Cardiac muscle cell (in vitro differentiated cells and primary cell): ENCODE measurements around the gene TMEM39A. TPM values are rescaled to one million over a fixed set of nuclear protein-coding genes. Genes with fewer than 3 reads are reported as not detected.

Experiments used
- DNase-seq, 2 donors: peaks; one replicate each; pipeline versions ENCODE4 v3.0.0 to v3.0.0-alpha.2; 2010 to 2017; ENCODE audit warnings: low read depth in 1 of 2, low spot score in 1 of 2
- H3K27ac ChIP-seq: fragments of 200-600 bp; sonication (generic); 2 replicates; pipeline ENCODE4 v1.5.1; 2016
- H3K27me3 ChIP-seq: fragments of 200-600 bp; sonication (generic); 2 replicates; pipeline ENCODE4 v1.6.0; 2016; ENCODE audit warnings: control low read depth
- H3K36me3 ChIP-seq: fragments of 200-600 bp; sonication (generic); 2 replicates; pipeline ENCODE4 v1.5.1; 2016; ENCODE audit warnings: control low read depth
- H3K4me1 ChIP-seq: fragments of 200-600 bp; sonication (generic); 2 replicates; pipeline ENCODE4 v1.8.1; 2017; ENCODE audit warnings: low read depth, mild to moderate bottlenecking, mixed run types
- H3K4me3 ChIP-seq: fragments of 200-600 bp; sonication (generic); 2 replicates; pipeline ENCODE4 v1.5.1; 2016; ENCODE audit warnings: mild to moderate bottlenecking
- H3K9me3 ChIP-seq: fragments of 200-600 bp; sonication (generic); 2 replicates; pipeline ENCODE4 v1.5.1; 2017; ENCODE audit warnings: low read depth, mild to moderate bottlenecking, control low read depth
- CTCF ChIP-seq: IDR thresholded peaks from 2 replicates; pipeline ENCODE4 v1.5.1; 2012; ENCODE audit warnings: low read depth, mild to moderate bottlenecking, low read length
- polyA plus RNA-seq: library from polyadenylated mRNA; unstranded; fragments of >200 nt; fragmentation: Nextera tagmentation; extraction: Ambion mirVana; gene quantifications from 2 replicates; pipeline ENCODE4 v1.2.1, GENCODE V29; 2016
- total RNA-seq: library from RNA; depleted of rRNA; stranded (reverse); fragments of >200 nt; gene quantifications from 2 replicates; pipeline ENCODE4 v1.2.3, GENCODE V29; 2016

TMEM39A gene
- total and polyA plus RNA-seq, 2 experiments from 2014 or later = 21.5 to 48.8 TPM

- DNase-seq = no peak
- Histone ChIP-seq H3K4me3 (no peak overlapping the region), H3K4me1 (no peaks in the 10 kb centered on the region), H3K36me3 (peaks cover 75% of the 10 kb centered on the region), H3K27me3 (no peaks in the 10 kb centered on the region), H3K9me3 (no peaks in the 10 kb centered on the region), H3K27ac (no peak overlapping the region)
- TF ChIP-seq CTCF = no peak
Measured at GRCh38 chr3:119453822-119454221, 9.6 kb downstream of the TMEM39A start.

- no peaks in the 10 kb centered on the region for H3K27me3 ChIP-seq
Measured at GRCh38 chr3:119444590-119444989, 18.8 kb downstream of the TMEM39A start.

GRCh38 chr3:119443179-119443578, 20.2 kb downstream of the TMEM39A start:
- H3K27ac ChIP-seq = no peak overlapping the region
- H3K36me3 ChIP-seq = peaks cover 33% of the 10 kb centered on the region
- no peaks in the 10 kb centered on the region for H3K4me1 ChIP-seq
- no peak overlapping the region for H3K4me3 ChIP-seq
- no peaks in the 10 kb centered on the region for H3K27me3 ChIP-seq
- no peak for TF ChIP-seq CTCF
- H3K9me3 ChIP-seq = no peaks in the 10 kb centered on the region
- no peak for DNase-seq

More at GRCh38 chr3:119444590-119444989, 18.8 kb downstream of the TMEM39A start:
- Histone ChIP-seq H3K4me3 (no peak overlapping the region), H3K4me1 (no peaks in the 10 kb centered on the region), H3K9me3 (no peaks in the 10 kb centered on the region), H3K36me3 (peaks cover 45% of the 10 kb centered on the region), H3K27ac (no peak overlapping the region)
- no peak for DNase-seq
- TF ChIP-seq CTCF = no peak

DNA sequence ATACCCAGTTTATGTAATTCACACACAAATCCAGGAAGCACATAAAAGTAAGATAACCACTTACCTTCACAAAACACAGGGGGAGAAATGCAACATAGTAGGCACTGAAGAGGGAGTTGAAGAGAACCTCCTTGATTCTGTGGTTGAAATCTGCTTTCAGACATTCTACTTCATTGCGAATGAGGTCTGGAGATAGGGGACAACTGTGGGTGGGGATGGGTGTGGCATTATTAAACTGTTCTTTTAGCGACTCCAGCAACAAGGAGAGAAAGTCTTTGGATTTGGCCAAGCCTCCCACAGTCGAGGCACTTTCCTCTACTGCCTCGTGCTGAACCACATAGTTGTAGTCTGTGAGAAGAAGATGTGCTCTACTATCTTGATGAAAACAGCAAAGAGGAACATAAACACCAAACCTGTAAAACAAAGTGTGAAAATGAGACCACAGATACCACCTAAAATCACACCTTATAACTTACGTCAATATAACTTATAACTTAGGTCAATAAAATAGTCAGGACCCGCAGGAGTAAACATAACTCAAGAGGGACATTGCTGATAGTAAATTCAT, 25.6 kb downstream of the TMEM39A start:
- H3K36me3 ChIP-seq = peaks cover 43% of the 10 kb centered on the region
- H3K4me3 ChIP-seq = no peak overlapping the region
- no peak for TF ChIP-seq CTCF
- H3K27me3 ChIP-seq = no peaks in the 10 kb centered on the region
- no peaks in the 10 kb centered on the region for H3K9me3 ChIP-seq
- no peaks in the 10 kb centered on the region for H3K4me1 ChIP-seq
- H3K27ac ChIP-seq = no peak overlapping the region
- no peak for DNase-seq

DNA sequence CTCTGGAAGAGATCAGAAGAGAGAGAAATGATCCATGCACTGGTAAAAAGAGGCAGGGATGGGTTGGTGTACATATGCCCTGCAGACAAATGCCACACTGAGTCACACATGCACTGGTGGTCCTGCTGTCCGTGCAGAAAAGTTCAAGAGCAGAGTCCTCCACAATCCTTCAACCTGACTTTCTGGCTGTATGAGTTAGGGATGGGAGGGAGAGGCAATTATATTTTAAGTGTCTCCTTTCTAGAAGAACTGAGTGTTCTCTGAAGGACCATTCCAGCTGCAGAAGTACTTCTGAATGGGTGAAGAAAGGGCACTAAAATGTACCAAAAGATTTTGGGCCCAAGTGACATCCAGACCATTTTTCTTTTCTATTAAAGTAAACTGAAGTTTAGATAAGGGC, 26.4 kb downstream of the TMEM39A start:
- H3K4me1 ChIP-seq = no peaks in the 10 kb centered on the region
- peaks cover 46% of the 10 kb centered on the region for H3K36me3 ChIP-seq
- no peak overlapping the region for H3K27ac ChIP-seq
- no peaks in the 10 kb centered on the region for H3K9me3 ChIP-seq
- no peaks in the 10 kb centered on the region for H3K27me3 ChIP-seq
- DNase-seq = no peak
- no peak for TF ChIP-seq CTCF
- no peak overlapping the region for H3K4me3 ChIP-seq

GRCh38 chr3:119434703-119435102, 28.7 kb downstream of the TMEM39A start:
- no peak overlapping the region for H3K4me3 ChIP-seq
- peaks cover 64% of the 10 kb centered on the region for H3K36me3 ChIP-seq

More at GRCh38 chr3:119434703-119435102, 28.7 kb downstream of the TMEM39A start:
- no peak for DNase-seq
- no peaks in the 10 kb centered on the region for H3K4me1 ChIP-seq
- H3K27ac ChIP-seq = no peak overlapping the region
- H3K9me3 ChIP-seq = no peaks in the 10 kb centered on the region
- H3K27me3 ChIP-seq = no peaks in the 10 kb centered on the region
- no peak for TF ChIP-seq CTCF
